Right lobe of liver (tissue), 6 donors: Measurements from ENCODE around the gene LY86. TPM values are rescaled to one million over a fixed set of nuclear protein-coding genes. Genes with fewer than 3 reads are reported as not detected.
"Not testable (repeated sequence)": the region's sequence is repeated elsewhere in the genome, so short reads cannot be mapped to it uniquely, and the experiment has no call there.

Experiments used
- ATAC-seq, 4 donors: fragments of 200-7000 bp; cut with Tn5 transposase; one replicate each; pipeline ENCODE4 v1.9.1; 2020; ENCODE audit warnings: mild to moderate bottlenecking in 4 of 4, moderate library complexity in 4 of 4
- DNase-seq, 3 donors: peaks; one replicate each; pipeline ENCODE4 v3.0.0-alpha.2; 2020
- H3K27ac ChIP-seq, 3 donors: fragments of 200-600 bp; one replicate each; pipeline ENCODE4 v1.8.0; 2022
- H3K27me3 ChIP-seq, 2 donors: fragments of 200-600 bp; one replicate each; pipeline ENCODE4 v1.8.0; 2022
- H3K36me3 ChIP-seq, 4 donors: fragments of 200-600 bp; sonication (generic) in 1 of 4; one replicate each; pipeline versions ENCODE4 v1.5.1 to v1.8.0; 2017 to 2022; ENCODE audit warnings: control low read depth in 1 of 4
- H3K4me1 ChIP-seq, 4 donors: fragments of 200-600 bp; sonication (generic) in 1 of 4; one replicate each; pipeline versions ENCODE4 v1.5.1 to v1.8.0; 2017 to 2022; ENCODE audit warnings: control low read depth in 1 of 4
- H3K4me3 ChIP-seq, 3 donors: fragments of 200-600 bp; one replicate each; pipeline ENCODE4 v1.8.0; 2022
- H3K9me3 ChIP-seq, 4 donors: fragments of 200-600 bp; sonication (generic) in 1 of 4; one replicate each; pipeline versions ENCODE4 v1.5.1 to v1.8.0; 2017 to 2022; ENCODE audit warnings: control low read depth in 1 of 4
- POLR2A ChIP-seq: fragments of 450-650 bp; IDR thresholded peaks from one replicate; pipeline ENCODE4 v1.6.1; 2017; ENCODE audit warnings: antibody characterized with exemption, mild to moderate bottlenecking
- WGBS: methylation state at CpG from one replicate; pipeline ENCODE4 v1.1.6; 2018; ENCODE audit warnings: low coverage, low lambda C conversion rate; ENCODE audit not compliant: insufficient coverage; ENCODE audit errors: missing lambda C conversion rate; 5-methylcytosine and 5-hydroxymethylcytosine counted together
- intact Hi-C, 2 donors: fragments of 100-400 bp; cut with DNase I; formaldehyde crosslinking; loops; one replicate each; pipeline versions ENCODE4 v1.11.2 to v1.14.1; 2022
- total RNA-seq, 6 experiments: library from RNA; depleted of rRNA in 2 of 6; stranded (reverse); fragments of >200 nt in 2 of 6; fragmentation: NEBNext Ultra II Directional in 3 of 6; extraction: Animal tissue kit (Norgen Biotek cat#: 25700) in 3 of 6; gene quantifications; one replicate each; pipeline versions ENCODE4 v1.1.0 to v1.2.4, GENCODE V29; 2016 to 2023
- TF ChIP-seq, protein P1 (sequence below), 4 donors: fragments of 200-600 bp in 3 of 4; fragments of 450-650 bp in 1 of 4; IDR thresholded peaks; one replicate each; pipeline versions ENCODE4 v1.5.1 to v1.8.0; 2016 to 2022; ENCODE audit warnings: antibody characterized with exemption in 4 of 4, mild to moderate bottlenecking in 2 of 4
- donor health status: DM: no; HTN: yes; CAD: no.
- donor health status: DM: no; HTN: no; CAD: no.
- donor health status: DM: no; HTN: no; CAD: no.
- donor health status: DM: no; HTN: yes; CAD: no.
- donor health status: DM: no; HTN: yes; CAD: no.

The LY86 gene
- total RNA-seq, 6 experiments from 2014 or later: 1.2 to 4.3 (median 2.4) TPM

DNA sequence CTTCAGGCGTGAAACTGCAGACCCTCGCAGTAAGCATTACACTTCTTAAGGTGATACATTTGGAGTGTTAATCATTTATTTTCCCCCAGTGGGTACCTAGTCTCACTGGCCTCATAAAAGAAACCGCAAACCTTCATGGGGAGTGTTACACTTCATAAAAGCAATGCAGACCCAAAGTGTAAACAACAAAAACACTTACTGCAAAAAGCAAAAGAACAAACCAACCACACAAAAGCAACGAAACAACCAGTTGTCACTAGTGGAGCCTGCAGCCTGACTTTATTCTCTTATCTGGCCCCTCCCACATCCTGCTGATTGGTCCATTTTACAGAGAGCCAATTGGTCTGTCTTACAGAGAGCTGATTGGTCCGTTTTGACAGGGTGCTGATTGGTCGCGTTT lies 23.8 kb downstream of the LY86 start:
- H3K9me3 ChIP-seq: no peaks in the 10 kb centered on the region

DNA sequence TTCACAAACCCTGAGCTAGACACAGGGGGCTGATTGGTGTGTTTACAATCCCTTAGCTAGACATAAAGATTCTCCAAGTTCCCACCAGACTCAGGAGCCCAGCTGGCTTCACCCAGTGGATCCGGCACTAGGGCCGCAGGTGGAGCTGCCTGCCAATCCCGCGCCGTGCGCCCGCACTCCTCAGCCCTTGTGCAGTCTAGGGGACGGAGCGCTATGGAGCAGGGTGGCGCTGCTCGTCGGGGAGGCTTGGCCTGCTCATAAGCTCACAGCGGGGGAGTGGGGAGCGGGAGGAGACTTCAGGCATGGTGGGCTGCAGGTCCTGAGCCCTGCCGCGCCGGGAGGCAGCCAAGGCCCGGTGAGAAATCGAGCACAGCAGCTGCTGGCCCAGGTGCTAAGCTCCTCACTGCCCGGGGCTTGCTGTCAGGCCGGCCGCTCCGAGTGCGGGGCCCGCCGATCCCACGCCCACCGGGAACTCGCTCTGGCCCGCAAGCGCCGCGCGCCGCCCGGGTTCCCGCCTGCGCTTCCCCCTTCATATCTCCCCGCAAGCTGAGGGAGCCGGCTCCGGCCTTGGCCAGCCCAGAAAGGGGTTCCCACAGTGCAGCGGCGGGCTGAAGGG lies 24.7 kb downstream of the LY86 start:
- H3K36me3 ChIP-seq, ATAC-seq, H3K4me3 ChIP-seq, H3K4me1 ChIP-seq, H3K9me3 ChIP-seq, H3K27me3 ChIP-seq, H3K27ac ChIP-seq, intact Hi-C loops, DNase-seq: not testable (repeated sequence)
- WGBS: 99% methylated on average over 17 of the region's 43 CpGs

More for the DNA sequence above, 23.8 kb downstream of the LY86 start:
- 93% methylated on average over 7 of the region's 7 CpGs for WGBS
- ATAC-seq (no peak), DNase-seq (no peak)
- Histone ChIP-seq H3K4me1 (no peaks in the 10 kb centered on the region), H3K4me3 (no peak overlapping the region), H3K27ac (no peak overlapping the region), H3K36me3 (no peaks in the 10 kb centered on the region), H3K27me3 (no peaks in the 10 kb centered on the region)
- no peak for TF ChIP-seq POLR2A
- TF ChIP-seq, protein P1, sequence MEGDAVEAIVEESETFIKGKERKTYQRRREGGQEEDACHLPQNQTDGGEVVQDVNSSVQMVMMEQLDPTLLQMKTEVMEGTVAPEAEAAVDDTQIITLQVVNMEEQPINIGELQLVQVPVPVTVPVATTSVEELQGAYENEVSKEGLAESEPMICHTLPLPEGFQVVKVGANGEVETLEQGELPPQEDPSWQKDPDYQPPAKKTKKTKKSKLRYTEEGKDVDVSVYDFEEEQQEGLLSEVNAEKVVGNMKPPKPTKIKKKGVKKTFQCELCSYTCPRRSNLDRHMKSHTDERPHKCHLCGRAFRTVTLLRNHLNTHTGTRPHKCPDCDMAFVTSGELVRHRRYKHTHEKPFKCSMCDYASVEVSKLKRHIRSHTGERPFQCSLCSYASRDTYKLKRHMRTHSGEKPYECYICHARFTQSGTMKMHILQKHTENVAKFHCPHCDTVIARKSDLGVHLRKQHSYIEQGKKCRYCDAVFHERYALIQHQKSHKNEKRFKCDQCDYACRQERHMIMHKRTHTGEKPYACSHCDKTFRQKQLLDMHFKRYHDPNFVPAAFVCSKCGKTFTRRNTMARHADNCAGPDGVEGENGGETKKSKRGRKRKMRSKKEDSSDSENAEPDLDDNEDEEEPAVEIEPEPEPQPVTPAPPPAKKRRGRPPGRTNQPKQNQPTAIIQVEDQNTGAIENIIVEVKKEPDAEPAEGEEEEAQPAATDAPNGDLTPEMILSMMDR (IDR thresholded peaks at IDR 0.05): no peak
- intact Hi-C loops: no loop called here

GRCh38 chr6:6614096-6614982 lies 25.8 kb downstream of the LY86 start:
- Histone ChIP-seq H3K36me3 (no peaks in the 10 kb centered on the region), H3K27me3 (no peaks in the 10 kb centered on the region), H3K4me3 (no peak overlapping the region), H3K27ac (no peak overlapping the region), H3K4me1 (no peaks in the 10 kb centered on the region), H3K9me3 (no peaks in the 10 kb centered on the region)
- intact Hi-C loops: no loop called here
- DNase-seq (no peak), ATAC-seq (no peak)
- TF ChIP-seq, protein P1 (IDR thresholded peaks at IDR 0.05): no peak
- no peak for TF ChIP-seq POLR2A
- WGBS: 74% methylated on average over 24 of the region's 27 CpGs

- H3K36me3 ChIP-seq: no peaks in the 10 kb centered on the region
- TF ChIP-seq POLR2A: no peak
- TF ChIP-seq, protein P1 (IDR thresholded peaks at IDR 0.05): no peak
- WGBS: 31% methylated on average over 4 of the region's 5 CpGs
- no peaks in the 10 kb centered on the region for H3K27me3 ChIP-seq
- no peak overlapping the region for H3K27ac ChIP-seq
- H3K9me3 ChIP-seq: no peaks in the 10 kb centered on the region
- ATAC-seq: no peak
- DNase-seq: no peak
- H3K4me1 ChIP-seq: no peaks in the 10 kb centered on the region
- H3K4me3 ChIP-seq: no peak overlapping the region
- intact Hi-C loops: no loop called here
Observed at GRCh38 chr6:6614983-6615349, 26.4 kb downstream of the LY86 start.

GRCh38 chr6:6616656-6617055 lies 28.1 kb downstream of the LY86 start:
- no peak overlapping the region for H3K27ac ChIP-seq
- ATAC-seq: no peak
- no peak for TF ChIP-seq POLR2A
- TF ChIP-seq, protein P1 (IDR thresholded peaks at IDR 0.05): no peak
- no peaks in the 10 kb centered on the region for H3K9me3 ChIP-seq
- no peaks in the 10 kb centered on the region for H3K4me1 ChIP-seq
- no peak for DNase-seq
- WGBS: 92% methylated on average over 5 of the region's 7 CpGs
- H3K27me3 ChIP-seq: no peaks in the 10 kb centered on the region
- intact Hi-C loops: no loop called here
- no peak overlapping the region for H3K4me3 ChIP-seq
- H3K36me3 ChIP-seq: no peaks in the 10 kb centered on the region
